H9 (cell line): Measurements from ENCODE around the gene CCDC141. TPM values are rescaled to one million over a fixed set of nuclear protein-coding genes. Genes with fewer than 3 reads are reported as not detected.

Experiments
- DNase-seq: peaks from one replicate; pipeline ENCODE4 v3.0.0-alpha.2; 2017
- H2AFZ ChIP-seq: one replicate; pipeline ENCODE4 v1.6.1; 2013; ENCODE audit warnings: mild to moderate bottlenecking, low read length, control low read depth, moderate library complexity
- H2AK5ac ChIP-seq: 2 replicates; pipeline ENCODE4 v1.6.1; 2013; ENCODE audit warnings: low read length, control low read depth, mixed read lengths; ENCODE audit not compliant: insufficient read length
- H2BK120ac ChIP-seq: one replicate; pipeline ENCODE4 v1.6.1; 2013; ENCODE audit warnings: low read depth, mild to moderate bottlenecking, low read length, control low read depth, inconsistent platforms; ENCODE audit not compliant: poor library complexity, severe bottlenecking
- H2BK12ac ChIP-seq: 2 replicates; pipeline ENCODE4 v1.6.1; 2013; ENCODE audit warnings: low read length, control low read depth, mixed read lengths, low read depth; ENCODE audit not compliant: insufficient read length
- H2BK15ac ChIP-seq: 2 replicates; pipeline ENCODE4 v1.6.1; 2013; ENCODE audit warnings: low read depth, low read length, control low read depth
- H2BK20ac ChIP-seq: one replicate; pipeline ENCODE4 v1.6.1; 2013; ENCODE audit warnings: low read depth, mild to moderate bottlenecking, low read length, control low read depth, inconsistent platforms; ENCODE audit not compliant: poor library complexity, severe bottlenecking
- H2BK5ac ChIP-seq: 2 replicates; pipeline ENCODE4 v1.6.1; 2013; ENCODE audit warnings: low read length, control low read depth, mixed read lengths; ENCODE audit not compliant: insufficient read length
- H3K14ac ChIP-seq: 2 replicates; pipeline ENCODE4 v1.6.1; 2013; ENCODE audit warnings: low read length, control low read depth; ENCODE audit not compliant: insufficient read depth
- H3K18ac ChIP-seq: 2 replicates; pipeline ENCODE4 v1.6.1; 2013; ENCODE audit warnings: low read depth, mild to moderate bottlenecking, mixed read lengths, low read length, control low read depth; ENCODE audit not compliant: insufficient read length
- H3K23ac ChIP-seq: 2 replicates; pipeline ENCODE4 v1.6.1; 2013; ENCODE audit warnings: low read length, control low read depth, mixed read lengths, low read depth; ENCODE audit not compliant: insufficient read length
- H3K23me2 ChIP-seq: 2 replicates; pipeline ENCODE4 v1.6.1; 2013; ENCODE audit warnings: low read depth, mild to moderate bottlenecking, mixed read lengths, low read length, control low read depth; ENCODE audit not compliant: insufficient read length, poor library complexity, severe bottlenecking
- H3K27ac ChIP-seq: 2 replicates; pipeline ENCODE4 v1.5.1; 2013; ENCODE audit warnings: low read length, control low read depth, mixed read lengths, low read depth; ENCODE audit not compliant: insufficient read length
- H3K27me3 ChIP-seq: 2 replicates; pipeline ENCODE4 v1.6.1; 2013; ENCODE audit warnings: low read length, control low read depth, inconsistent platforms; ENCODE audit not compliant: insufficient read depth
- H3K4ac ChIP-seq: 2 replicates; pipeline ENCODE4 v1.6.1; 2013; ENCODE audit warnings: low read depth, mild to moderate bottlenecking, control low read depth, inconsistent platforms, low read length, moderate library complexity
- H3K4me1 ChIP-seq: 2 replicates; pipeline ENCODE4 v1.6.1; 2013; ENCODE audit warnings: low read length, control low read depth, inconsistent platforms; ENCODE audit not compliant: insufficient read depth
- H3K4me2 ChIP-seq: 2 replicates; pipeline ENCODE4 v1.6.1; 2013; ENCODE audit warnings: low read length, control low read depth, mixed read lengths; ENCODE audit not compliant: insufficient read length, insufficient read depth
- H3K56ac ChIP-seq: 2 replicates; pipeline ENCODE4 v1.6.1; 2013; ENCODE audit warnings: low read depth, mild to moderate bottlenecking, mixed read lengths, low read length, control low read depth; ENCODE audit not compliant: insufficient read length
- H3K79me1 ChIP-seq: 2 replicates; pipeline ENCODE4 v1.6.1; 2013; ENCODE audit warnings: low read depth, mild to moderate bottlenecking, moderate library complexity, low read length, control low read depth, inconsistent platforms; ENCODE audit not compliant: insufficient read depth, poor library complexity, severe bottlenecking
- H3K79me2 ChIP-seq: 2 replicates; pipeline ENCODE4 v1.6.1; 2013; ENCODE audit warnings: low read length, control low read depth, inconsistent platforms; ENCODE audit not compliant: insufficient read depth
- H3K9ac ChIP-seq: 2 replicates; pipeline ENCODE4 v1.6.1; 2013; ENCODE audit warnings: low read length, control low read depth, mixed read lengths; ENCODE audit not compliant: insufficient read length; ENCODE audit errors: extremely low read depth
- H3K9me3 ChIP-seq: one replicate; pipeline ENCODE4 v1.6.1; 2013; ENCODE audit warnings: low read depth, low read length, inconsistent platforms; ENCODE audit not compliant: control insufficient read depth
- H3T11ph ChIP-seq: one replicate; pipeline ENCODE4 v1.6.1; 2013; ENCODE audit warnings: mild to moderate bottlenecking, low read length, control low read depth, inconsistent platforms
- H4K20me1 ChIP-seq: one replicate; pipeline ENCODE4 v1.6.1; 2013; ENCODE audit not compliant: control insufficient read depth, insufficient read length, insufficient read depth
- H4K5ac ChIP-seq: 2 replicates; pipeline ENCODE4 v1.6.1; 2013; ENCODE audit warnings: low read depth, mild to moderate bottlenecking, mixed read lengths, low read length, control low read depth; ENCODE audit not compliant: insufficient read length
- H4K8ac ChIP-seq: replicated peaks from 2 replicates; pipeline ENCODE4 v1.6.1; 2013; ENCODE audit warnings: low read length, control low read depth, mixed read lengths, low read depth; ENCODE audit not compliant: insufficient read length
- H4K91ac ChIP-seq: 2 replicates; pipeline ENCODE4 v1.6.1; 2013; ENCODE audit warnings: low read depth, mild to moderate bottlenecking, moderate library complexity, mixed read lengths, low read length, control low read depth; ENCODE audit not compliant: insufficient read length
- H3K27ac Mint-ChIP-seq, 3 experiments: 2 replicates in 2 of 3; 3 replicates in 1 of 3; pipeline ENCODE4 v1.8.0; 2020 to 2021; ENCODE audit warnings: mixed read lengths in 3 of 3, mild to moderate bottlenecking in 1 of 3, moderate library complexity in 1 of 3
- H3K27me3 Mint-ChIP-seq: 2 replicates; pipeline ENCODE4 v1.8.0; 2021; ENCODE audit warnings: low read depth, mild to moderate bottlenecking, moderate library complexity, mixed read lengths
- H3K36me3 Mint-ChIP-seq, 3 experiments: 2 replicates in 2 of 3; 3 replicates in 1 of 3; pipeline ENCODE4 v1.8.0; 2020 to 2021; ENCODE audit warnings: low read depth in 3 of 3, mixed read lengths in 3 of 3; ENCODE audit not compliant: insufficient read depth in 1 of 3
- H3K4me1 Mint-ChIP-seq, 2 experiments: 2 replicates each; pipeline ENCODE4 v1.8.0; 2020; ENCODE audit warnings: mixed read lengths in 2 of 2
- H3K4me3 Mint-ChIP-seq, 2 experiments: 2 replicates in 1 of 2; 3 replicates in 1 of 2; pipeline ENCODE4 v1.8.0; 2020 to 2021; ENCODE audit warnings: mild to moderate bottlenecking in 2 of 2, mixed read lengths in 2 of 2, moderate library complexity in 1 of 2
- H3K9me3 Mint-ChIP-seq, 2 experiments: 2 replicates in 1 of 2; 3 replicates in 1 of 2; pipeline ENCODE4 v1.8.0; 2020; ENCODE audit warnings: mild to moderate bottlenecking in 2 of 2, mixed read lengths in 2 of 2, moderate library complexity in 1 of 2
- CTCF ChIP-seq: fragments of 200-600 bp; sonication (generic); conservative IDR thresholded peaks from 3 replicates; pipeline ENCODE4 v1.8.0; 2021; ENCODE audit warnings: antibody characterized with exemption, mild to moderate bottlenecking
- WGBS: extraction: QIAGEN DNeasy Blood & Tissue Kit; methylation state at CpG from one replicate; pipeline ENCODE4 v1.1.7; 2013; ENCODE audit warnings: missing lambda C conversion rate, low lambda C conversion rate, mixed read lengths; ENCODE audit not compliant: insufficient read length; ENCODE audit errors: extremely low coverage; 5-methylcytosine and 5-hydroxymethylcytosine counted together
- total RNA-seq: library from RNA; stranded (reverse); gene quantifications from 2 replicates; pipeline ENCODE4 v1.2.1, GENCODE V29; 2021

The CCDC141 gene
- total RNA-seq, 1 experiment from 2014 or later, result 1.0 TPM

- no peak overlapping the region for H3K27ac Mint-ChIP-seq
These were observed 12.1 kb downstream of the CCDC141 start for GRCh38 chr2:179037807-179038206.

More at GRCh38 chr2:179037807-179038206, 12.1 kb downstream of the CCDC141 start:
- peaks cover 4 to 5% of the 10 kb centered on the region in 2 experiments; a peak in 3 of 4 replicates for H3K4me1 Mint-ChIP-seq
- H2BK20ac ChIP-seq, result no peak overlapping the region
- H3K23me2 ChIP-seq, result no peaks in the 10 kb centered on the region
- H2AK5ac ChIP-seq, result no peak overlapping the region
- H2BK5ac ChIP-seq, result no peak overlapping the region
- H3K56ac ChIP-seq, result no peak overlapping the region
- H3K18ac ChIP-seq, result no peak overlapping the region
- H3K9me3 Mint-ChIP-seq, result no peaks in the 10 kb centered on the region
- no peak overlapping the region for H3K4ac ChIP-seq
- no peak overlapping the region for H3T11ph ChIP-seq
- H3K9me3 ChIP-seq, result no peaks in the 10 kb centered on the region
- H3K79me2 ChIP-seq, result no peaks in the 10 kb centered on the region
- H2BK15ac ChIP-seq, result no peak overlapping the region
- 0 out of 7 replicates have a peak, but pooled peaks cover 0 to 2% (median 0%) of the 10 kb centered on the region in 3 experiments for H3K36me3 Mint-ChIP-seq
- no peak overlapping the region for H3K14ac ChIP-seq
- H4K20me1 ChIP-seq, result no peaks in the 10 kb centered on the region
- no peak overlapping the region for H3K4me2 ChIP-seq
- H4K5ac ChIP-seq, result no peak overlapping the region
- H3K4me1 ChIP-seq, result no peaks in the 10 kb centered on the region
- no peak for DNase-seq
- H3K4me3 Mint-ChIP-seq, result no peak overlapping the region
- no peak overlapping the region for H4K91ac ChIP-seq
- H3K27me3 ChIP-seq, result no peaks in the 10 kb centered on the region
- H4K8ac ChIP-seq, result no peak overlapping the region
- no peaks in the 10 kb centered on the region for H3K79me1 ChIP-seq
- H3K27me3 Mint-ChIP-seq, result no peaks in the 10 kb centered on the region
- no peak overlapping the region for H2BK120ac ChIP-seq
- no peak overlapping the region for H3K9ac ChIP-seq
- TF ChIP-seq CTCF, result no peak
- H2AFZ ChIP-seq, result no peak overlapping the region
- no peak overlapping the region for H3K27ac ChIP-seq
- no peak overlapping the region for H3K23ac ChIP-seq
- no peak overlapping the region for H2BK12ac ChIP-seq
- WGBS, result no CpG with 5 or more reads among the region's 4 CpGs
